ENCODE measurements around the gene SSTR5.

The SSTR5 gene

DNA sequence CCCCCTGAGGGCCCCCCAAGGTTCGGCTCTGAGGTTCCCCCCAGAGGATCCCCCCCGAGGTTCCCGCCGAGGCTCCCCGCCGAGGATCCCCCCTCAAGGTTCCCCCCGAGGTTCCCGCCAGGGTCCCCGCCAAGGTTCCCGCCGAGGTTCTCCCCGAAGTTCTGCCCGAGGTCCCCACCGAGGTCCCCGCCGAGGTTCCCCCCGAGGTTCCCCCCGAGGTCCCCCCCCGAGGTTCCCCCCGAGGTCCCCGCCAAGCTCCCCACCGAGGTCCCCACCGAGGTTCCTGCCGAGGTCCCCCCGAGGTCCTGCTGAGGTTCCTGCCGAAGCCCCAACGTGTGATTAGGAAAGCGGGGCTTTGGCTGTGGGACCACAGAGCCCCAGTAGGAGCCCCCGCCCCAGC, 32.2 kb upstream of the SSTR5 start:
- FAIRE-seq, result no peak

DNA sequence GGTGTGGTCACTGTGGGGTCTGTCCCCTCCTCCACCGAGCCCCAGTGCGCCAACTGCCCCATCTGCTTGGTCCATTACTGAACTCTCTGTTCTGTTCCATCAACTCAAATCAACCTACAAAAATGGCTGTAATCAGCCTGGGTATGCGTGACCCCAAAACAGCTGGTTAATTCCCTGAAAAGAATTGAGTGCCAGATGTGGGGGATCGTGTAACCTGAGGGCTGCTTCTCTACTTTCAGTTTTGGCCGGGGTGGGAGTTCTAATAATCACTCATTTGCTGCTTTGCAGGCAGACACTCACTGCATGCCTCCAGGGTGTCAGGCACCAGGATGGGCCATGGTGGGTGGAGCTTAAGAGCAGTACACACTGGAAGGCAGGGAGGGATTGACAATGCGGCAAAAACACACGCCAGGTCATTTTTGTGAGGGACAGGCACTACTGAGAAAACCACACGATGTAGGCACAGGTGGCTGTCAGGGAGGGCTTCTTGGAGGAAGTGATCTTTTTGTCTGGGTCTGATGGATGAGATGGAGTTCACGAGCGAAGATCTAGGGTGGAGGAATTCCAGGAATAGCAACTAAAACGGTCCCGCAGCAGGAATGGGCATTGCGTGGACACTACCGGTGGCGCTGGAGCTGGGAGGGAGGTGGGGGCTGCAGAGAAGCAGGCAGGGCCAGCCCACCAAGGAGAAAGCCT, 30.4 kb upstream of the SSTR5 start:
- no peak for FAIRE-seq

DNA sequence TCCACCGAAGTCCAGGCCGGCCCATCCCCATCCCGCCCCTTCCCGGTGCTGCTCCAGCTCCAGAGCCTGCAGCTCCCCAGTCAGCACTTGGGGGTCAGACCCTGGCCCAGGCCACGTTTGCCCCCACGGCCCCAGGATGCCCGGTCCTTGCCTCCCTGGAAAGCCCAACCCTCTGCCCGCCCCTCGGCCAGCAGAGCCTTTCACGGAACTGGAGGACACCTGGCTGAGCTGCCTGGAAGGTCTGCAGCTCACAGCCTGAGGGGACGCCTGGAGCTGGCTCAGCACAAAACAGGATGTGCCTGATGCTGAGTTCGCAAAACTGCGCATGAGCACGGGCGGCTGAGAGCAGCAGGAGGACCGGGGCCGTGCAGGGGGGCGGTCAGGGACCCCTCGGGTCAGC, 29.7 kb upstream of the SSTR5 start:
- no peak for FAIRE-seq

DNA sequence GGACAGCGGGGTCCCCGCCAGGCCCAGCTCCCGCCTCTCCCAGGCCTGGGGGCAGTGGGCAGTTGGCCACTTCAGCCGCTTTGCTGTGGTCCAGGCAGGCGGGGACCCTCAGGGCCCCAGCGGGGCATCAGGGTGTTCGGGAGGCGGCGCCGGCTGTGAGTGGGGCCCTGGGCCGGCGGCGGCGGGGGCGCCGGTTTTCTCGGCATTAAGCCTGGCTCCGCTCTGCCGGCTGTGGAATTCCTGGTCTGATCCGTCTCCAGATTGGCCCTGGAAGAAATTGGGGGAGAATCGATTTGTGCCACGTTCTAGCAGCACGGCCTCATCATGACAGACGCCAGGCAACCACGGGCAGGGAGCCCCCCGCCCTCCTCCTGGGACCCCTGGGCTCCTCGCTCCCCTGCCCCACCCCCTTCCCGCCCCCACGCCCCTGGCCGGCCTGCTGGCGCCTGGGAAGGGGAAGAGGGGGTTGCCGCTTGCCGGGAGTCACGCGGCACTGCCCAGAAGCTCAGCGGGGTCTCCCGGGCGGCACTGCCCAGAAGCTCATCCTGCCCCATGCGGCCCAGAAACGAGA, 28.6 kb upstream of the SSTR5 start:
- FAIRE-seq, result no peak

DNA sequence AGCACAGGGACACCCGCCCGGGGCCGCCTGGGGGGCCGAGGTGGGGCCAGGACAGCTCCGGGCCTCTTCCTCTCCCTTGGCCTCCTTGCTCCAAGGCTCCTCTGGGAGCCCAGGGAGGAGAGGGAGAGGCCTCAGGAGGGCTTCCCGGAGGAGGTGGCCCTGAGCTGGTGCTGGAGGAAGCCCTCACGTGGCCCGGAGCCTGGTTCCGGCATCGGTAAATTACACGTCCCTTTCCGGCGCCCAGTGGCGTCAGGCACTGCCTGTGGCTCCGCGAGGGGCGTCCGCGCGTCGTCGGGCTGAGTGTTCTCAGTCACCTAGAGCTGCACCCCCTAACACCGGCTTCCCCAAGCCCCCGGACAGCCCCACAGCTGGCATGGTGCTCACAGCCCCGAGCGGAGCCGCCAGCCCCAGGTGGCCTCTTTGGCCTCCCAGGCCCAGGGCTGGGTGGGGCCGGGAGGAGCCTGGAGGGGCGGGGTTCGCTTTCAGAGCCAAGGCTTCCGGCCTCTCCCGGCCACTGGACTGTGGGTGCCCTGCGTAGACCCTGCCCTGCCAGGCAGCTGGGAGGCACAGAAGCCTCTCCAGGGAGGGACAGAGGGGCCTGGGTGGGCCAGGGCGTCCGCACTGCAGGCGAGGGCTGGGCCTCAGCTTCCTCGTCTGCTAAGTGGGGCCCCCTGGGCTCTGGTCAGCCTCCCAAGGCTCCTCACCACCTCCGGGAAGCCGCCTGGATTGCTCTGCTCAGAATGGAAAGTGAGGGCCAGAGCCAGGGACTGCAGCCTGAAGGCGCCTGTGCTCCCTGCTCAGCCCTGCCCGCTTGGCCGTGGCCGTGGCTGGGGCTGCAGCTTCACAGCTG, 27.9 kb upstream of the SSTR5 start:
- no peak for FAIRE-seq

DNA sequence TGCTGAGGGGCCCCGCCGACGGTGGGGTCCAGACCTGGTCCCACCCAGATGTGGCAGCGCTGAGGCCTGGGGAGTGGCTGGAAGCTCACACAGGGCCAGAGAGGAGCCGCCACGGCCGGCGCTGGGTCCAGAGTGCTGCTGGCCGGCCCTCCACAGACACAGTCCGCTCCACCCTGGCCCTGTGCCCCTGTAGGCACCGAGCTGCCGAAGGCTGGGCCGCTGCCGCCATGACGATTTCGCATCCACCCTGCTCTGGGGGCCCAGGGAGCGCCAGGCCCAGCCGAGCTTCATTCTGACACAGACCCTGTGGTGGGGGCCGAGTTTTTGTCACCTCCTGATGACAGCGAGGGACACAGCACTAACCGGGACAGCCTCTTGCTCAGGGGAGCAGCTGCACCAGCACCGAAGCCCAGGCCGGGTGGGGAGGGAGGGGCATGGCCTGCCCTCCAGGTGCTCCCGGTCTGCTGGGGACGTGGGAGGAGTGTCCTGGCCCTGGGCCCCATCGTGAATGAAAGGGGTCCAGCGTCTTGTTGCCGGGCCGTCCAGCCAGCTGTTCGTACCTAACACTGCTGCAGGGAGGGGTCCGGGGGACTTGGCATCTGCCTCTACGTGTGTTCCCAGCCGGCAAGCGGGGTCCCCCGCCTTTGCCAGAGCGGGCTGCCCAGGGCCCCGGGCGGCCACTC, 27.1 kb upstream of the SSTR5 start:
- no peak for FAIRE-seq

DNA sequence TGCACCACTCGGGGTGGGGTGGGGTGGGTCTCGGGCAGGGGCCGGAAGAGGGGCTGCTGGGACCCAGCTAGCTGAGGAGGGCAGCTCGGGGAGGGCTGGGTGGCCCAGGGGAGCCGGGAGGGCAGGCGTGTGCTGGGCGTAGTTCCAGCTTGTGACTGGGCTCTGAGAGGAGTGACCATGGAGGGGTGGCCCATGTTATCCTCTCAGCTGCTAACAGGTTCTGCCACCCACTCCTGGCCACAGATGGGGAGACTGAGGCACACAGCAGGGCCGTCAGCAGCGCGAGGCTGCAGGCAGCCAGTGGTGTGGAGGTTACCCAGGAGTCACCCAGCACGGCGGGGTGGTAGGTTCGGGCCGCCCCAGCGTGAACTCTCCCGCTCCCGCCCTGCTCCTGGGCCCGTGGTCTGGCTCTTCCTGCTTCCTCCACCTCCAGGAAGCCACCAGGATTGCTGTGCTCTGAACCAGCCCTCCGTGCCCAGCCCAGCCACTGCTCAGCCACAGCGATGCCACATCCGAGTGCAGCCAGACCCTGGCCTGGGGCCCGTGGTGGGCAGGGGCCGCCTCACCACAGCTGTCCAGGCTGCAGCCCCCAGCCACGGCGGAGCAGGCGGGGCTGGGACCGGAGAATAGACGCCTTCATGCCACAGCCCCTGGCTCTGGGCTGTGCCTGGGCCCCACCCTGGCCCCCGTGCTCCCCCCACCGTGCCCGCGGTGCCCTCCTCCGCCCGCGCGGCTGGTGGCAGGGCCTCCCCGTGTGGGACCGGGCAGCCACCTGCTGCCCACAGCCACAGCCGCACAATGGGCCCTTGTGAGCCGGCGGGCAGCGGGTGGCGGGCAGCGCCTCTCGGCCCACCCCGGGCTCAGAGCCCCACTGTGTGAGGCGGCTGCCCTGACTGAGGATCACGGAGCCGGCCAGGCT, 26.3 kb upstream of the SSTR5 start:
- no peak for FAIRE-seq

DNA sequence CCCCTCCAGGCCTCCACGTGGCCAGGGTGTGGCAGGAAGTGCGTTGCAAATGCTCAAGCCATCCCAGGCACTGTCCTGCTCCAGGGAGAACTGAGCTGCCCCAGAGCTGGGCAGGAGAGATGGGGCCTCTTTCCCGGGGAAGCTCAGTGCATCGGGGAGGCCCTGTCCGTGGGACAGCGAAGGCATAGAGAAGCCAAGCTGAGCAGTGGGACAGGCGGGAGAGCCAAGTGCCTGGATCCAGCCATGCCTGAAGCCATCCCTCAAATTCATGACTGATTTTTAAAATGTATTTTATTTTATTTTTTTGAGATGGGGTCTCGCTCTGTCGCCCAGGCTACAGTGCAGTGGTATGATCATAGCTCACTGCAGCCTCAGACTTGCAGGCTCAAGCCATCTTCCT, 25.4 kb upstream of the SSTR5 start:
- no peak for FAIRE-seq

DNA sequence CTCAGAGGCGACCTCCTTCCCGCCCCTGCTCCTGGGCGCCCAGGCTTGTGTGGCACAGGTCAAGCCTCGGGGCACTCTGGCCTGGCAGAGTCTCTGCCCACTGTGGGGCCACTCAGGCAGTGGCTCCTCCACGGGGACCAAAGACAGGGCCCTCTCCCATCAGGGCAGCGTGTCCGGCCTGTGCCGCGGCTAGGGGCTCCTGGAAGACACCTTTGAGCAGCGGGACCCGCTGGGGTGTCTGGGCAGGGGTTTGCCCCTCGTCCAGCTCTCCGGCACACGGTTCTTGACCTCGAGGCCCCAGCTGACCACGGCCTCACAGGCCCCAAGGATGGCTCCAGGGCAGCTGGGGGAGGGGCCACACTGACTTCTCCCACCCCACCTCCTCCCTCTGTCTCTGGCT, 24.7 kb upstream of the SSTR5 start:
- FAIRE-seq, result no peak

DNA sequence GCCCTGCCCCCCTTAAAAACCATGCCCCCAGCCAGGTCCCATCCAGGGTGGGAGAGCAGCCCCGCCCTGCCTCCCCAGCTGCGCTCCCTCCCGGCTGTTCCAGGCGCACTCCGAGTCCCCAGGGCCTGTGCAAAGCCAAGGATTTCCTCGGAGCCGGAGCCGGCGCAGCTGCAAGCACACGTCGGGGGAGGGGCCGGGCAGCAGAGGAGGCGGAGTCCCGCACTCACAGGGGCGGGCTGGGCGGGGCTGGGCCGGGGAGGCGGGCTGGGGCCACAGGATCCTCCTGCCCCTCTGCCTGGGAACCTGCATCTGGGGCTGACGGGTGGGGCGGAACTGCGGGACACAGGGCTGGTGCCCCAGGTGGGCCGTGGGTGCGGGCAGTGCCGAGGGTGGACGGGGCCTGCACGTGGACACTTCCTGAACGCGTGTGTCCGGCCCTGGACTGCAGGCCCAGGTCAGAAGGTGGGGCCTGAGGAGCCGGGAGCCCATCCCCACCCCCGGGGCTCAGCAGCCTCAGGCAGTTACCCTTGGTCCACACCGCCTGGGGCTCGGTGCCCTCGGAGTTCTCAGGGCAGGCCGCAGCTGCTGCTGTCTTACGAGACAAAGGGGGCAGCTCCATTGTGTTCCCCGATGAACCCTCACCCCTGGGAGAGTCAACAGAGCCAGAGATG, 24.0 kb upstream of the SSTR5 start:
- FAIRE-seq, result no peak

DNA sequence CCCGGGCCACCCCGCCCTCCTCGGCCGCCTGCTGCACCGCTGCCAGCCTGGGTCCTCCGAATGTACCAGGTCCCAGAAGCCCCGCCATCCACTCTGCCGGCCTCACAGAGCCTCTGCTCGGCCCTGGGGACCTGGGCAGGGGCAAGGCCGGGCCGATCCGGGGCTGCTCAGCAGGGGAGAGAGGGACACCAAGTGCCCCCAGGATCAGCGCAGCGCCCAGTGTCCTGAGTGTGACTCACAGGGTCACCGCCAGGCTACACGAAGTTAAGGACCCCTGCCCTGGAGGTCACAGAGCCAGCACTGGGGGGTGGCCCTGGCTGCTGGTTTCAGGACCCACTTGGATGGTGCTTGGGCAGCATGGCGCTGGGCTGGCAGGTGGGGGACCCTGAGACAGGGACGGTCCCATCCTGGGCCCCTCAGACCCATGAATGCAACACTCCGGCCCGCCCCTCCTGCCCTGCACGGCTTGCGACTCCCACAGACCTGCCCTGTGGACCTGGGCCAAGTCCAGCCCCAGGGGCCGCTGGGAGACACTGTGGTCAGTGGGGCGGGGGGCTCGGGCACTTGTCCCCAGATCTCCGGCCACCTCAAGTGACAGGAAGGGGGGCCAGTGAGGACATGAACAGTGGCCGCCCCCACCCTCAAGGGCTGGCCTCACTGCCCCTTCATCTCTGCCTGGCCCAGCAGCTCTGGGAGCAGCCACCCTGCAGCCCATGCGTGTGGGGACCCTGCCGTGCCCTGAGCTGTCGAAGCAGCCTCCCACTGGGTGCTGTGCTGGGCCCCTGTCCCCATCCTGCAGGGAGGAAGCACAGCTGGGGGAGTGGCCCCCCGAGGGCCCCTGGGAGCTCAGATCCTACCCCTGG, 23.2 kb upstream of the SSTR5 start:
- FAIRE-seq, result no peak

DNA sequence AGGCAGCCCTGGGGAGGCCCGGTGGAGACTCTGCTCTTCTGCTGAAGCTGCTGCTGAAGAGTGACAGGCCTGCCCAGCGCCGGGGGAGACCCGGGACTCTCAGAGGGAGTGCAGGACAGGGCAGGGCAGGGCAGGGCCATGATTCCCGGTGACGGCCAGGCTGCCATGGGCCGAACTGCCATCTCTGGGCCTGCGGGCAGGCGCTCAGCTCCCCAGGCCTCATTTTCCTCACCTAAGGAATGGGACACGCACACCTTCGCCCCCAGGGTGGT, 22.6 kb upstream of the SSTR5 start:
- FAIRE-seq, result no peak

DNA sequence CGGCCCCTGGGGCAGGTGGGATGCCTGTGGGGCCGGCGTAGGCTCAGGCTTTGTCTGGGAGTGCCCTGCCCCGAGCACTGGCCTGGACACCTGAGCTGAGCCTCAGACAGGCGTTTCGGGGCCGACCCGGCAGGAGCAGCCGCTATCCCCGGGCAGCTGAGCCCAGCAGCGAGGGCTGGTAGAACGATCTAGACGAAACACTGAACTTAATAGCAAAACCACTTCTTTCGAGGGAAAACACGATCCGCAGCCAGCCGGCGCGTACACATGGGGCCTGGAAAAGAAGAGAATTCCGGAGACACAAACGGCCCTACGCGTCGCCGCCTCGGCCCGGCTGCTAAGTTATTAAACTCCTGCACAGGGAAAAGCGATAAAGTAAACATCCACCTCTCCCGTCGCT, 22.0 kb upstream of the SSTR5 start:
- FAIRE-seq, result no peak

DNA sequence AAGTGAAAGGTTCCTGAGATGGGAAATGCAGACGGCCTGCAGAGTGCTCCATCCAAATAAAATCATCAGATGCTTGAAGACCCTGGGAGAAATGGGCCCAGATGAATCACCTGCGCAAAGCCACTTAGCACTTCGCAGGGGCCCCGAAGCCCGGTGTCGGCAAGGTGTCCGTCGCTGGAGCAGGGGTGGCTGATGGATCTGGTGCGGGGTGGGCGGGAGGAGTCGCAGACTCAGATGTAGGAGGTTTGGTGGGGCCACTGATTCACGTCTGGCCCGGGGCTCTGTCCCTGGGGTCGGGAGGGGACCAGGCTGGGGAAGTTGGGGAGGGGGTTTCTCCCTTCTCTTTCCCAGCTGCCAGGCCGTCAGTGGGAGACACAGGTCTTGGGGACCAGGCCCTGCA, 21.6 kb upstream of the SSTR5 start:
- no peak for FAIRE-seq

DNA sequence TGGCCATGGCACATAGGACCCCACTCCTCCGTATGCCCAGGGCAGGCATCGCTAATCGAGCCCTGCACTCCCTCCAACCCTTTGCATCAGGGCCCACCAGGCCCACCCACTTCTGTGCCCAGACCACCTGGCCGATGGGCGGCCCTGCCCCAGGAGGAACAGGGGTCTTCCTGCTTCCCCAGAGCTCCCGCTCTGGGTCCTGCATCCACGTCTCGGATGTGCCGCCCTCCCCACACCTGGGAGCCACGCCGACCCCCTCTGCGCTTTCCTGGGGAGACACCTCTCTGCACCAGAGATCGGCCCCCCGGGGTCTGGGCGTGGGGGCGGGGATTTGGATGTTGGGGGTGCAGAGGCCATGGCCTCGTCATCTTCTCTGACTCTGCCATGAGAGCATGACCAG, 21.1 kb upstream of the SSTR5 start:
- FAIRE-seq, result no peak

DNA sequence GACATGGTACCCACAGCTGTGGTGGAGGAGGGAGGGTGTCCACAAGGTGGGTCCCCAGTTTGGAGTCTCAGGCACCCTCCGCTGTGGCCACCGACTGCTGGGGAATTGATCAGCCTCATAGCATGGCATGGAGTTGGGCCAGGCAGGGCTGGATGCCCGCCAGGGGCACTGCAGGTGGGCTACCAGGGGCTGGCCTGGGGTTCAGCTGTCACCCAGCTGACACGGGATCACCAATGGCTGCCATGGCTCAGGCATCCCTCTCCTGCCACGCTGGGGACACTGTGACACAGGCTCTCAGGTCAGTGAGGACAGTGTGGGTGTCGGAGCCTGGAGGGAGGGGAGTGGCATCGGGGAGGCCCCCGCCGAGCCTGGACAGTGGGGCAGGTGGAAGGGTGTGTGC, 19.8 kb upstream of the SSTR5 start:
- FAIRE-seq, result no peak

DNA sequence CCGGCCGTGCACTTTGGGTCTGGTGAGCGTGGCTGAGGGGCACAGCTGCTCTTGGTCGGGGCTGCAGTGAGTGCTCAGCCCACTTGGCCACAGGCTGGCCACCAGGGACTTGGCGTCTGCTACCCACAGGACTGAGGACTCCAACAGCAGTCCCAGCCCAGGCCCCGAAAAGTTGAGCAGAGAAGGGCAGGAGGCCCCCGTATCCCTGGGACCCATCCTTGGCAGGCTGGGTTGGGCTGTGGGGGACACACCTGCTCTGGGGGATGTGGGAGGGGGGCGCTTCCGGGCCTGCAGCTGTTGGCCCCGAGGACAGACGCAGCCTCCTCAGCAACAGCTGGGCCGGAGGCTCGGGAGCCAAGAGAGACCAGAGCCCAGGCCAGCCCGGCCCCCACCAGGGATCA, 19.4 kb upstream of the SSTR5 start:
- no peak for FAIRE-seq

DNA sequence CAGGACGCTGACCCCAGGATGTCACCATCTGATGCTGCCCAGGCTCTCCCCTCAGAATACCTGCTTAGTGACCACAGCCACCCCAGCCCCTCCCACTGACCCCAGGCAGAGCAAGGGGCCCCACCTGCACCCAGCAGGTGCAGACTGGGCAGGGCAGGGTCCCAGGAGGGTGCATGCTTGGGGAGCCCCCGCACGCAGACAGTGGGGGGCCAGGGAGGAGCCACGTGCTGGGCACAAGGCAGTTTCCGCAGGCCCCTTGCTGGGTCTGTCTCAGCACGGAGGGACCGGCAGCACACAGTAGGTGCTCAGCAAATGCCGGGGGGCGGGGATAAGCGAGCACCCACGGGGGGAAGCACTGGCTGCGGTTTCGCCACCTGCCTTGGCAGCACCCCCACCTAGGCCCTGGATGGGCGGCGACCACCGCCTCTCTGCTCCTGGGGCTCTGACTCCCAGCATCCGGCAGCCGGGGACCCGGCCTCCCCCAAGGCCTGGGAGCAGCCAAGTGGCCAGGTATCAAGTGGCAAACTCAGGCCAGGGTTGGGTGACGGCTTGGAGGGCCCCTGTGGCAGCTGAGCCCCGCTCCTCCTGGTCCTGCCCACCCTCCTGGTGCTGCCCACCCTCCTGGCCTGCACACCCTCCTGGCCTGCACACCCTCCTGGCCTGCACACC, 18.7 kb upstream of the SSTR5 start:
- no peak for FAIRE-seq

DNA sequence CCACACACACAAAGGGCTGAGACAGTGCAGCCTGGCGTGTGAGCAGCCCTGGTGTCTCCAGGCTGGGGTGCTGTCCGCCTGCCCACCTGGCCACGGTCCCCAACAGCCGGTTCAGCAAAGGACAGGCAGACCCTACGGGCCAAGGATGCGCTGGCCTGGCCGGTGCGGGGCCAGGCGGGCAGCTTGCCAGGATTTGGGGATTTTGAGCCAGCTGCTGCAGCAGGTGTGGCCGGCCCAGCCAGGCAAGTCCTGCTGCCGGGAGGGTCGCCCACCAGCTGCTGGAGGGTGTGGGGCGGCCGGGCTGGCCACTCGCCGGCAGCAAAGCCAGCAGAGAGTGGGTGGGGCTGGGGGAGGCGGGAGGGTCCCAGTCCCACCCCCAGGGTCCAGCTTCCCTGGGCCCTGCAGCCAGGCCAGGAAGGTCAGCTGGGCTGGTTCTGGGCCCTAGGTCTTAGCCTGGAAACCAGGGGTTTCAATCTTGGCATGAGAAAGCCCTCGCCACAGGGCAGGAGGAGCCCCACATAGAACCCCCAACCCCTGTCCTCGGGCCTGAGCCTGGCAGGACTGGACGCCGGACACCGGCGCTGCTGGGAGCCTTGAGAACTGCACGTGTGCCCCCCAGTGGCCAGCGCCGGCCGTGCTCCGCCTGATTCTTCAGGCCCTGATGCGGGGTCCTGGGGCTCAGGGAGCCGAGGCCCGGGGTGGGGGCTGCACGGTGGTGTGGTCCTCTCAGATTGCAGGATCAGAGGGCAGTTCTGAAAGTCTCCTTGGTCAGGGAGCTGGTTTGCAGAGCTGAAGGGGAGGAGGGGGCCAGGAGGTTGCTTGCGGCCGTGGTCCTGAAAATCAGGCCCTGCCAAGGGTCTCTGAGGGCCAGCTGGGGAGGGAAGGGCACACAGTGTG, 17.6 kb upstream of the SSTR5 start:
- no peak for FAIRE-seq

DNA sequence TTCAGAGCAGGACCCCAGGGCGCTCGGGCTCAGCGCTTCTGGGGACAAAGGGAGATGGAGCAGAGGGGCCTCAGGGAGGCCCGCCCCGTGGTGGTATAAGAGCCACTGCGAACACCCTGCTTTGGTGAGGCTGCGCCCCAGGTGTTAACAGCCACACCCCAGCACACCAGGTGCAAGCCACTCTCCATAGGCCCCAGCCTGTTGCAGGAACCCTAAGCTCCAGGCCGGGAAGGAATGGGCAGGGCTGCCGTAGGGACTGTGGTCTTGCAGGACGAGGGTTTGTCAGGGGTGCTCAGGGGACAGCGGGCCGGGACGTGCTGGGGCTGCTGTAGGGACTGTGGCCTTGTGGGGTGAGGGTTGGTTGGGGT, 17.0 kb upstream of the SSTR5 start:
- FAIRE-seq, result no peak
